GM23248 (cell line): ENCODE results near the gene IPO5.

ENCODE experiments used
- EZH2 ChIP-seq: fragments of 200-600 bp; sonication (generic); IDR thresholded peaks from 2 replicates; pipeline ENCODE4 v1.6.1; 2018; ENCODE audit warnings: antibody characterized with exemption, mild to moderate bottlenecking; ENCODE audit not compliant: insufficient read depth, poor library complexity, severe bottlenecking
- EZH2phosphoT487 ChIP-seq: fragments of 200-600 bp; sonication (generic); IDR thresholded peaks from 2 replicates; pipeline ENCODE4 v1.6.1; 2018; ENCODE audit warnings: antibody characterized with exemption, moderate library complexity, mild to moderate bottlenecking, low read depth; ENCODE audit not compliant: insufficient read depth

GRCh38 chr13:98072476-98072875, 119.0 kb downstream of the IPO5 start:
- TF ChIP-seq EZH2phosphoT487 (no peak), EZH2 (no peak)
